H4 (cell line): ENCODE data around the gene SMCO4. TPM values are rescaled to one million over a fixed set of nuclear protein-coding genes. Genes with fewer than 3 reads are reported as not detected.

Source experiments
- DNase-seq: peaks from one replicate; pipeline ENCODE4 v3.0.0-alpha.2; 2015; ENCODE audit warnings: low spot score
- total RNA-seq: library from RNA; depleted of rRNA; stranded (reverse); fragments of >200 nt; shearing (Covaris generic); gene quantifications from 2 replicates; pipeline ENCODE4 v1.2.3, GENCODE V29; 2014

The SMCO4 gene
- total RNA-seq, 1 experiment from 2014 or later, result 22.9 TPM

DNA sequence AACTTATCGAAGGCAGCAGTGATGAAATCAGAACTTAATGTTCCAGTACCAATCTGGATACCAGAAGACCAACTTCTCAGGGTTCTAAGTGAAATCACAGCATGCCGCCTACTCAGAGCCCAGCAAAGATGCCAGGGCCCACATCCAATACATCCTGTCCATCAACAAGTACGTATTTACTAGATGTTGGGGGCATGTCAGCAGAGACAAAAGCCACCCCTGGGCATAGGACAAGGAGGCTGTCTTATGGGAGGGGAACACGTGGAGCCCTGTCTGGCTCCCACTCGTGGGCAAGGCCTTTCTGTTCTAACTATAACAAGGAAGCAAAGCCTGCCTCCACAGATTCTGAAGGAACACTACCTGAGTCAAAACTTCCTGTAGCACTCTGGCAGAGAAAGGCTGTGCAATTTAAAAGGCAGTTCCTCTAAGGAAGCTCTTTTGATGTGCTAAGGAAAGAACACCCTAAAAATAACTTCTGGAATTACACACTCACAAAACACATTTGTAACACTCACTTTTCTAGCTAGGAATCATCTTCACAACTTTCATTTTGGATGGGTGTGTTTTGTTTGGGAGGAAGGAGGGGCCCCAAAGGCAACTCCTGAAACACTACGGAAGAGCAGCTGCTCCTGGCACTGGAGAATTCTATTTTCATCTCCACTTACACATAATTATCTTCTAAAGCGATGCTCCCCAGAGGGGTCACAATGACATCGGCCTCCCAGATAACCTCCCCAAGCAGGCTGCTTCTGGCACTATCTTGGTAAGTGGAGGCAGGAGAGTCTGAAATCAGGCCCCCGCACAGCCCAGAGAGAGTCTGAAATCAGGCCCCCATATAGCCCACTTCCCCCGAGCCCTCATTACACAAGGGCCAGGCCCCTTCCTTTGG is 14.2 kb downstream of the SMCO4 start:
- DNase-seq, result no peak

DNA sequence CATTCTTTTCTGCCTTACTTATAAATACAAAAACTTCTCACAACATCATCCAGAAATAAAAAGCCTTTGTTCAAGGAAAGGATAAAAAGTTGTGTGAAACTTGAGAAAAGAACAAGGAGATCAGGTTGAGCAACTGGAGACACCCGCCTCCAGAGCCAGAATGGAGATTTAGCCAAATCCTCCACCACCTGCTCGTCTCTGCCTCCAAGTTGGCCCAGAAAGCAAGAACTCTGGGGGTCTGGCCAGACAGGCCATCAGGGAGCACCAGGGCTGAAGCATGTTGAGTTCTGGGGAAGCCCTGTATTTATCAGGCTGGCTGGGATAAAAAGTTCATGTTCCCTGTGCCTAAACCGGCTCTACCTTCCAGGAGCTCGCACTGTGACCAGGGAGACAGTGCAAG is 14.9 kb downstream of the SMCO4 start:
- DNase-seq, result no peak

DNA sequence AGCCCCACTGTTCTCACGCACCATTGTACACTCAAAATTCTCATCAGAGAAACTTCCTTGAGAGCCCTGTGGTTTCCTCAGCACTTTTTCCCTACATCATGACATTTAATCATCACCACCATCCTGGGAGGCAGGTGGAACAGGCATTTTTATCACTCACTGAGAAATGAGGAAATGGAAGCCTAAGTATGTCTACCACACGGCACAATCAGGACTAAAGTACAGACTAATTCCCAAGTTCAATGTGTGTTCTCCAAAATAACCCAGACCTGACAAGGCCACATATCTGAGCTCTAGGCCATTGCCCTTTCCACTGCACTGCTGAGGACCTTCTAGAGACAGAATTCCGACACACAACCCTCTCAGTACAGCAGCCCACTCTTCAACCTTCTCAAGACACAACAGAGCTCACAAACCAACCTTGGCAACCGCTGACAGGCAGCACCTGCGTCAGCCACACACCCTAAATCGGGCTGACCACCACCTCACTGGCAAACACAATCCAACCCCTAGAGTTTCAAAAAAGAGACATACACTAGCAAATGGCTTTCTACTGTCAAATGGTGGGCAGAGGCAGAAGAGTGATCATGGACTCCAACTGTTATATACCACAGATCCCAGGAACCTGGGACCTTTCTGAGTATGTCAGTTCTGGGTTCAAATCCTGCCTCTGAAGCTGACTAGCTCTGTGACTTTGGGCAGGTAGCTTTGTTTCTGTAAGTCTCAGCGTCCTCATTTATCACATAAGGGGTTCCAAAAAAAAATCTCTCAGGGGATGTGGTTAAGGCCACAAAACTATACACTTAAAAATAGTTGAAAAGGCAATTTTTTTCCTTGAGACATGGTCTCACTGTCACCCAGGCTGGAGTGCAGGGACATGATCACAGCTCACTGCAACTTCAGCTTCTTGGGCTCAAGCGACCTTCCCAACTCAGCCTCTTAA is 16.3 kb downstream of the SMCO4 start:
- no peak for DNase-seq

DNA sequence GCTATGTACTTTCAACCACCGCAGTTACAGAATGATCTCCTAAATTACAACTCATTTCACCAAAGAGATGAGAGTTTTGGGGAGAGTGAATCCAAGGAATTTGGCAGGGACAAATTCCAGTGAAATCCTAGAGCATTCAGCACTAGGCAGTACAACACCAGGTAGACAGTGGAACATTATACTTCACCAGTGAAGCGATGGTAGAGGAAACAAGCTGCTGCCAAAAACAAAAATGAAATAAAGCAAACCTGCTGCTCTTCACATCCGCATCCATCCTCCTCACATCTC is 16.9 kb downstream of the SMCO4 start:
- no peak for DNase-seq

DNA sequence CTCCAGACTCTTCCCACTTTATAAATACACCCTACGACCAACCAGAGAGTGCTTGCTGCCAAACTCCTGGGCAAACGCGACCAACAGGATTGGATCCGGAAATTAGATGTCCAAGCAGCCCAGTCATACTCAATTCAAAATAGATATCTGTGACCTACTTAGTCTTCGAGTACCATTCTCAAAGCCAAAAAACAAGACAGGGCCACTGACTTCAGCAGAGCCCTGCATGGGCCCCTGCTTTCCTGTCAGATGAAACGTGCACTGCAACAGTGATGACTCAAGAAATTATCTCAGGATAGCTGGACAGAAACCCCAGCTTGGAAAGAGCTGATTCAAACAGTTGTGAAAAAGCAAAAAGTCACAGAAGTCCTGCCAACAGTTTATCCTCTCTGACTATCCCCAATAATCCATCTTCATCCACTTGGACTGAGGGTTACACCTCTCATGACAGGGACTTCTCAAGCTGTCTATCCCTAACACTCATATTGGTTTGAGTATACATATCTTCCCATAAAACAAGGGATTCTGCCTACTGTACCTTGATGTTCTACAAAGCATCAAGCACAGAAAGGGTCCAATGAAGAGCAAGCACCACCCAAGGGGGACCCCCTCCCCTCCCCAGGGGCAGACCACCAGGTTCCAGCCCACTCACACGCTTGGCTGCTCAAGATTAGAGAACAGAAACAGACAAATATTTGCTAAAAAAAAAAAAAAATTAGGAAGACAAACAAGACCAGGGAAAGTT is 17.4 kb downstream of the SMCO4 start:
- DNase-seq, result no peak

DNA sequence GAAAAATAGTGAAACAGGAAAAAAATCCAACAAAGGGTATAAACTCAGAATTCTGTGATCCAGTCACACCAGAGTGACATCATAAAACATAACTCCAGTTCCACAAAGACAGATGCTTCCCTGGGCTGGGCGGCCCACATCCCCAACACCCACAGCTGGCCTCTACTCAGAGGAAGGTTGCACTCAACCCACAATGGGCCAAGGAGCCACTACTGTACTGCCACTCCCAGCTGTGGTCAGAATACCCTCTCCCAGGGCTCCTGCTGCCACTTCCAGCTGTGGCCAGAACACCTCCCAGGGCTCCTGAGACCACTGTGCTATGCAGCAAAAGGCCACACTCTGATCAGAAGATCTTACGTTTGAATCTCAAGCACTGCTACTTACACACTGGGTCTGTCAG is 18.3 kb downstream of the SMCO4 start:
- DNase-seq, result no peak

DNA sequence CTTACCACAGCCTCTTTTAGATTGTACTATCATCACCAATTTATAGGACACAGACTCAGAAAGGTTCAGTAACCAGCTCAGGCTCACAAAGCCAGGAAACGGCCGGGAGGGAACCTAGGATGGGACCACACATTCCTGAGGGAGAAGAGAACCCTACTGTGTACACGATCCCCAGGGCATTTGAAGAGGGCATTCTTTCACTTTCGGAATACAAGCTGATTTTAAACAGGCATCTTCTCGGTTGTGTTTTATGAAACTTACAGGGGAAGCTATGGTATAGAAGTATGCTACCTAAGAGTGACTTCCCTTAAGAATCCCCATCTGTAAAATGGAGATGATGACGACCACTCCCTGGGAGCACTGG is 19.0 kb downstream of the SMCO4 start:
- no peak for DNase-seq

DNA sequence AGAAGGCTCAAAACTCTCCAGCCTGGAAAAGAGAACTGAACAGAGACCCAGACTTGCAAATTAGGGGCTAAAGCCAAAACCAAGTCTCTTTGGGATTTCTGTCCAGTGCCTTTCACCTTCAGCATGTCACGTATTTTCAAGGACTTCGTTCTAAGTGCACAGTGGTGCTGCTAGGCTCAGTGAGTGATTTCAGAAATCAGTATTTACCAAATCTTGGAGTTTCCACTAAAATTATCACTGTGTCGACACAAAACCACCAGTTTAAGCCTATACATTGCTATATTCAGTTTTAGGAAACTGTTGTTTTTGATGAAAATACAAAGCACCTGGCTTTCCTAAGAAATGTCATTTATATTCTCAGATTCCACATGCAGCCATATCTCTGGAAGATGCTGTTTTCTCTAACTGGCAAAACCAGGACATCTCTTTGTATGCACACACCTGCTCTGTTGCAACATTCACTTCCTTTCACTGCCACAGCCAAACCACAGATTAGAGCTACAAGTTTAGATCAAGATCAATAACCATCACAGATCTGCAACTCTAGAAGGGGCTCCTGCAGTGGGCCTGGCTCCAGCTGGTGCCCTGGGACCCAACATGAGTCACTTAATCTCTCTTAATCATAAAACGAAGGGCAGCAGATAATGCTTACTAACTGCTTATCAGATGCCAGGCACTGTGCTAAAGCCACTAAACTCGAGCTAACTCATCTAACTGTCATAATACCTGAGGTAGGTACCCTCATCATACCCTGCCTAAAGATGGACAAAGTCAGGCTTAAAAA is 22.3 kb downstream of the SMCO4 start:
- no peak for DNase-seq

DNA sequence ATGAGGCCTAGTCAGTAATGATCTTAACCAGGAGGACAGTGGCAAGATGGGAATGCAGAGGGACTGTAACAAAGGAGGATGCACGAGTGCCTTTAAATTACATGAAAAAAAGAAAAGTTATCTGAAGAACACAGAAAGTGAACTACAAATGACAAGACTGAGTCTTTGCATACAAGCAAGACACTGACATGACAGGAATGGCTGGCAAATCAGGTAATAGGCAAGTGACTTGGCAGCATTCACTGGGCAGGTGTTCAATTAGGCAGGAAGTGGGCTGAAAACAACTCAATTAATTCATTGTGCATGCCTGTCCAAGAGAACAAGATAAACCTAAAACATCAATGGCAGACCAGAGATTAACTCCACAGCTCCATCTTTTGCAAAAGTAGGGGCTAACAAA is 24.0 kb downstream of the SMCO4 start:
- DNase-seq, result no peak

DNA sequence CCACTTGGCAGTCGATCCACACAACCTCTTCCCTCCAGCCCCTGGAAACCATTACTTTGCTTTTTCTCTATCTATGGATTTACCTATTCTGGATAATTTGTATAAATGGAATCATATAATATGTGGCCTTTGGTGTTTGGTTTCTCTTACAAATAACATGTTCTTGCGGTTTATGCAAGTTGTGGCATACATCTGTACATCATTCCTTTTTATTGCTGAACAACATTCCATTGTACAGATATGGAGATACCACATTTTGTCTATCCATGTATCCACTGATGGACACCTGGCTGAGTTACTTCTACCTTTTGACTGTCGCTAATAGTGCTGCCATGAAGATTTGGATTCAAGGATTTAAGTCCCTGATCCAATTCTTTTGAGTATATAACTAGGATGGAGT is 25.1 kb downstream of the SMCO4 start:
- no peak for DNase-seq

DNA sequence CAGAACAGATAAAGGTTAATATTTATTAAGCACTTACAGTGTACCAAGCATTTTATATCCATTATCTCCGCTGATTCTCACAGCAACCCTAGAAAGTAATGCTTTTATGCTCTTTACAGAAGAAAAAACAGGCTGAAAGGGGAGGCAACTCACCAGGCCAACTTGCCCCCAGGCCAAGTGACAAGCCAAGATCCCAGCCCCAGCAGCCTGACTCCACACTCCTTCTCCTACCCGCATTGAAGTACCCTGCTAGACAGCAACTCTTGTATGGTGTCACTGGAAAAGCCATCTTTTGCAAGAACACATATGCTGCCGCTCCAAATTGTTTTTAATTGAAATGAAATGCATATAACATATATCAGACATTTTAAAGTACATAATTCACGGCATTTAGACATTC is 25.6 kb downstream of the SMCO4 start:
- no peak for DNase-seq

DNA sequence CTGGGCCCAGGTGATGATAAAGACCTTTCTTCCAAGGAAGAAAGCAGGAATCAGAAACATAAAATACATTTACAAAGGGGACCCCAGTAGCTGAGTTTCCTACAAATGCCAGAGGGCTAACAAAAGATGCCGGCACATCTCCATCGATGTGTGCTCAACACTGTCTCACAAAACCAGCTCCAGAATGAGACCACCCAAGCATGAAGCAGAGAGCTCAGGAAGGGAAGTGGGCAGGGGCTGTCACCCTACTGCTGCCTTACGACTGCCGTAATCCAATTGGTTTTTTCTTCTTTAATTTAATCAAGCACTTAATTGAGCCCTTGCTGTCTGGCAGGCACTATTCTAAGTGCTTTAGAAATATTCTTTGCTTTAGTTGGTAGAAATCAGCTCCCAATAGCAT is 26.1 kb downstream of the SMCO4 start:
- no peak for DNase-seq

DNA sequence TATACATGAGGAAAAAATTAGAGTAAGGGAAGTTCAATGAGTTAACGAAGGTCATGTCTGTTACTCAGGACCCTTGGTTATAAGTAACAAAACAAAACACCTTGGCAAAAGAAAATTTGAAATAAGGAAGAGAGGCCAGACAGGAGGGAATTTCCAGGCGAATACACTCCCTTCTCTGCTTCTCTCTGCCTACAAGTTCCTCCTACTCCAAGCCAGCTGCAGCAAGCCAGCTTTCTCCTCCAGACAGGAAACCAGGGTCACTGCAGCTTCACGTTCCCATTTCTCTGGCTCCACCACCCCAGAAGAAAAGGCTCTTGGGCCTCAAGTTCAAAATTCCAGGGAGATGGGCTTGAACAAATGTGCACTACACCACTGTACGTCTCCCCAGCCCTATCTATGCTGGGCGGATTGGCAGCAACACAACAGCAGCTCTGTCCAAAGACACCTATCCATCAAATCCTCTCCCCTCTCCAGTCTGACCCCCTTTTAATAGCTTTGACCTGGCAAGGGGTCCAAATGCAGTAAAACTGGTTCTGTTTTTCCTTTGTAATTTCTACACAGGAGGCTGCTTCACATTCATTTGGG is 27.7 kb downstream of the SMCO4 start:
- no peak for DNase-seq

DNA sequence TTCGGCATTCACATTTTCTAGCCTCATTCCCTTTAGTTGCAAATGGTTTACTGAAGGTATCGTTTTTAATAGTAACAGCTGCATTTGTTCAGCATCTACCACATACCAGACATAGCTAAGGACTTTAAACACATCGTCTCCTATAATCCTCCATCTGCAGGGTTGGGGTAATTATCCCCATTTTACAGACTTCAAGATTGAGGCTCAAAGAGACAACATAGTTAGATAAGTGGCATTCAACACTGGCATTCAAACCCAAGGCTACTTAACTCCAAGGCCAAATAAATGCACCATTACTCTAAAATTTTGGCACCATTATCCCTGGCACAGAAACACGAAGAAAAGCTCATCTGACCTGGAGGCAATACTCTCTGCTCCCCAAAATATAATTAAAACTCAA is 28.5 kb downstream of the SMCO4 start:
- DNase-seq, result no peak

DNA sequence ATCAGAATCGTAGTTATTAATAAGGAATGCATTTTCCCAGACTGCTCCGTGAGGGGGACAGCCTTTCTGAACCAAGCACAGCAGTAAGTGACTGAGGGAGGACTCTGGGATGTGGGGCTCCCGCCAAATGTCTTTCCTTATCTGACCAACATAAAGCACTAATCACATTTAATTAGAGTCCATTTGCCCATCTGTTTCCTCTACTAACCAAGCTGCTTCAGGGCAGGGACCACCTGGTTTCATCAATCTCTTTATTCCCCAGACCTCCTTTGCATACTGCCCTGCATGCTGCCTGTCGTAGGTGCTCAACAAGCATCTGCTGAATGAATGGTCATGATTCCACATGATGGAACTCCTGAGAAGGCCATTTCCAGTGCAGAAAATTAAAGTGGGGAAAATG is 29.4 kb downstream of the SMCO4 start:
- no peak for DNase-seq

DNA sequence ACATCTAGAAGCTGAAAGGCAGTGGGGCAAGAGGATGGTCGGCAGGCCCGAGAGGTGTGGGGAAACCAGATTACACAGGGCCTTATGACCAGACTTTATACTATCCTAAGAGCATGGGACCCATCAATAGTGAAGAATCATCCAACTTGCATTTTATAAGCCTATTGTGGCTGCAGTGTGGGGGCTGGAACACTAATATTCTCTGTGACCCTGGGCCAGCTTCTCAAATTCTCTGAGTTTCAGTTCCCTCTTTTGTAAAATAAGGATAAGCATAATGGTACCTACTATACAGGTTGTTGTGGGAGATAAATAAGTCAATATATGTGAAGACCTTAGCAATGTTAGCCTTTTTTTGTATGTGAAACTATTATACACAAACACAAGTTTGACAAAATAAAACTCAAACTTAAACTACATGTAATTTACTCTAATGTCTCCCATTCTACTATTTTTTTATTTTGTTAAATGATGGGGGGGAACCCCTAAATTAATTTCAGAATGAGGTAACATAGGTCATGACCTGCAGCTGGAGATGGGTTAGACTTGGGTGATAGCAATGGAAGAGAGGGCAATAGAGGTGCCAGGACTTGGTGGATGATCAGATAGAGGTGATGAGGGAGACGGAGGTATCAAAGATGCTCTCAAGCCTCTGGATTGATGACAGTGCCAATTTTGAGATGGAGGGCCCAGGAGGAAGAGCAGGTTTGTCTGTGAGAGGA is 30.1 kb downstream of the SMCO4 start:
- DNase-seq, result no peak

DNA sequence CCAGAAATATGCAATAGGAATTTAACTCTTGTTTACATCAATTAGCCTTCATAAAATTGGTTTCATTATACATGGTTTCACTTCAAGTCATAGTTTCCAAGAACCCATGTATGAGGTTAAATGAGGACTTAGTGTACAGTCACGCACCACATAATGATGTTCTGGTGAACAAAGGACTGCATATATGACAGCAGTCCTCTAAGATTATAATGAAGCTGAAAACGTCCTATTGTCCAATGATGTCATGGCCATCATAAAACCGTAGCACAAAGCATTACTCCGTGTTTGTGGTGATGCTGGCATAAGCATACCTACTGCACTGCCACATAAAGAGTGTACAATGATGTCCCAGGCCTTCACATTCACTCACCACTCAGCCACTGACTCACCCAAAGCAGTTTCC is 31.1 kb downstream of the SMCO4 start:
- DNase-seq, result no peak

DNA sequence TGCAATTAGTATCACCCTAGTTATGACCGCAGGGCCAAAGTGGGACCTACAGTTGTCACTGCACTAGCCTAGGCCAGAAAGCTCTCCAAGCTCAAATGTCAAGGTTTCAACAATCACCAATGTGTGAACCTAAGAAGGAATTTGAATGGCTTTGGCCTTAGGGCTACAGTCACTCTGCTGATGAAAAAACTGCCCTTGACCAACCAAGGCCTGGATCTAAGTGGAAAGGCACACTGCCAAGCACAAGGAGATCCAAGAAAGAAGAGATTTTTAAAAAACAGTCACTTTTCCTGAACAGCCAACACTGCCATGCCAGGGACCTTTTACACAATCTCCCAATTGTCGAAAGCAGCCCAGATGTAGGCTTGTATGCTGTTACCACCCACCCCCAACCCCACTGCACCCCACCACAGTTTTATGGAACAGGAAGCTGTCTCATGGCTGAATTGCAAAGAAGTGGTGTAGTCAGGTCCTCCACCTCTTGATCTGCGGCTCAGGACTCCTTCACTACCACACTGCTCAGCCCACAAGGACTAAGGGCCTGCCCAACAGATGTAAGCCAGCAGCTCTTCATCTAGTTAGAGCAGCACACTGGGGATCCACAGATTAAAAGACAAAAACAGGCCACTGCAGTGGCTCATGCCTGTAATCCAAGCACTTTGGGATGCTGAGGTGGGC is 32.9 kb downstream of the SMCO4 start:
- no peak for DNase-seq

DNA sequence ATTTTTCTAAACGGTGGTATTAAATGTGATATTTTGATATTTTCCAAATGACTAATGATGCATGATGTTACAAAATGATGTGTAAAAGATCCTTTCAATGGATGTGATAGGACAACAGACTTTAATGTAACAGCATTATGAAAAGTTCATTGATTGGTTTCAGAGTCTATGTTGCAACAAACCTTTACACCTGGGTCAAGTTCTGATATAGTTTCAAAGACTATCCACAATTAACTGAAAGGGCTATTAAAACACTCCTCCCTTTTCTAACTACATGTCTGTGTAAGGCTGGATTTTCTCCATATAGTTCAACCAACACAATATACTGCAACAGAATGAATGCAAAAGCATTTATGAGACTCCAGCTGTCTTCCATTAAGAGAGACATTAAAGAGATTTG is 35.7 kb downstream of the SMCO4 start:
- DNase-seq, result no peak

DNA sequence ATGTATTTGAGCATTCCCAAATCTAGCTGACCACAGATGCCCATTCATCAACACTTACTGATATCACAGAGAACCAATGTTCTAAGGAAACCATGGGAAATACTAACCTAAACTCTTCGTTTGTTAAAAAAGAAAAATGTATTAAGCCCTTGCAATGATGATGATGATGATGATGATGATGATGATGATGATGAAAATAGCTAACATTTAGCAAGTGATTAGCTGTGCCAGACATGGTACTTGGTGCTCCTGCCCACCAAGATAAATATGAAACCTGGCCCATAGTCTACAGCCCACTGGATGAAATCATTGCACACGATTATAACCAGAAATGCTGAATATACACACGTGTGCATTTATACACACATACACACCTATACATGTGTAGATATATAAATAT is 37.5 kb downstream of the SMCO4 start:
- DNase-seq, result no peak
